Neural cell (in vitro differentiated cells): ENCODE data around the gene NR2E1. TPM values are rescaled to one million over a fixed set of nuclear protein-coding genes. Genes with fewer than 3 reads are reported as not detected.

Source experiments
- H2AFZ ChIP-seq: fragments of 200-600, 300-800 bp; sonication (generic), shearing (Covaris generic); 2 replicates; pipeline ENCODE4 v1.6.0; 2014; ENCODE audit warnings: low read depth, mild to moderate bottlenecking, antibody characterized with exemption, low read length, moderate library complexity
- H3F3A ChIP-seq: fragments of 200-600 bp; shearing (Covaris generic); 2 replicates; pipeline ENCODE4 v1.6.1; 2016; ENCODE audit warnings: mild to moderate bottlenecking, moderate library complexity, mixed read lengths, antibody characterized with exemption, low read length; ENCODE audit not compliant: insufficient read depth, poor library complexity, severe bottlenecking
- H3K27ac ChIP-seq: fragments of 200-600, 300-800 bp; sonication (generic), shearing (Covaris generic); 2 replicates; pipeline ENCODE4 v1.5.1; 2014; ENCODE audit warnings: mild to moderate bottlenecking, low read length, moderate library complexity
- H3K27me3 ChIP-seq: fragments of 300-800, 200-600 bp; sonication (generic), shearing (Covaris generic); 2 replicates; pipeline ENCODE4 v1.6.0; 2014; ENCODE audit warnings: mild to moderate bottlenecking, low read depth, low read length, moderate library complexity; ENCODE audit not compliant: insufficient read depth
- H3K36me3 ChIP-seq: fragments of 300-800, 200-600 bp; sonication (generic), shearing (Covaris generic); 2 replicates; pipeline ENCODE4 v1.5.1; 2014; ENCODE audit warnings: mild to moderate bottlenecking, antibody characterized with exemption, low read length, moderate library complexity; ENCODE audit not compliant: insufficient read depth
- H3K4me2 ChIP-seq: fragments of 300-800, 200-600 bp; sonication (generic), shearing (Covaris generic); 2 replicates; pipeline ENCODE4 v1.6.0; 2014; ENCODE audit warnings: mild to moderate bottlenecking, low read length
- H3K4me3 ChIP-seq: fragments of 300-800, 200-600 bp; sonication (generic), shearing (Covaris generic); 2 replicates; pipeline ENCODE4 v1.5.1; 2014; ENCODE audit warnings: mild to moderate bottlenecking, low read length, moderate library complexity
- H3K79me2 ChIP-seq: fragments of 200-600 bp; shearing (Covaris generic); replicated peaks from 2 replicates; pipeline ENCODE4 v1.6.0; 2014; ENCODE audit warnings: mild to moderate bottlenecking, low read length, moderate library complexity; ENCODE audit not compliant: insufficient read depth
- H3K9ac ChIP-seq: fragments of 300-800, 200-600 bp; sonication (generic), shearing (Covaris generic); 2 replicates; pipeline ENCODE4 v1.6.1; 2016; ENCODE audit warnings: mild to moderate bottlenecking, low read length, mixed read lengths
- H3K9me2 ChIP-seq: fragments of 200-600 bp; shearing (Covaris generic); 2 replicates; pipeline ENCODE4 v1.6.1; 2016; ENCODE audit warnings: mild to moderate bottlenecking, low read length, mixed read lengths; ENCODE audit not compliant: insufficient read depth
- H3K9me3 ChIP-seq: fragments of 200-600, 300-800 bp; sonication (generic), shearing (Covaris generic); 2 replicates; pipeline ENCODE4 v1.6.1; 2016; ENCODE audit warnings: mild to moderate bottlenecking, mixed run types, low read length, moderate library complexity, mixed read lengths
- H4K20me1 ChIP-seq: fragments of 200-600 bp; shearing (Covaris generic); 2 replicates; pipeline ENCODE4 v1.6.1; 2016; ENCODE audit warnings: mild to moderate bottlenecking, mixed run types; ENCODE audit not compliant: insufficient read depth
- CTCF ChIP-seq: fragments of 450-650 bp; IDR thresholded peaks from 2 replicates; pipeline ENCODE4 v1.5.1; 2014; ENCODE audit warnings: antibody characterized with exemption, mild to moderate bottlenecking, moderate library complexity; ENCODE audit not compliant: poor library complexity, severe bottlenecking
- EP300 ChIP-seq: fragments of 450-650 bp; conservative IDR thresholded peaks from 2 replicates; pipeline ENCODE4 v1.6.1; 2014; ENCODE audit warnings: antibody characterized with exemption, mild to moderate bottlenecking, moderate library complexity; ENCODE audit not compliant: poor library complexity, severe bottlenecking
- EZH2 ChIP-seq: fragments of 200-600, 300-800 bp; shearing (Covaris generic), sonication (generic); IDR thresholded peaks from 2 replicates; pipeline ENCODE4 v1.6.1; 2014; ENCODE audit warnings: antibody characterized with exemption, low read length, borderline replicate concordance, mild to moderate bottlenecking; ENCODE audit not compliant: insufficient read depth, poor library complexity, severe bottlenecking
- MXI1 ChIP-seq: fragments of 450-650 bp; conservative IDR thresholded peaks from 2 replicates; pipeline ENCODE4 v1.6.1; 2014; ENCODE audit warnings: antibody characterized with exemption, mild to moderate bottlenecking; ENCODE audit not compliant: poor library complexity, severe bottlenecking
- POLR2AphosphoS5 ChIP-seq: IDR thresholded peaks from 2 replicates; pipeline ENCODE4 v1.6.1; 2012
- RAD21 ChIP-seq: fragments of 450-650 bp; conservative IDR thresholded peaks from 2 replicates; pipeline ENCODE4 v1.6.1; 2014; ENCODE audit warnings: antibody characterized with exemption, mild to moderate bottlenecking, moderate library complexity
- REST ChIP-seq: IDR thresholded peaks from 2 replicates; pipeline ENCODE4 v1.6.1; 2012; ENCODE audit warnings: borderline replicate concordance
- SMC3 ChIP-seq: fragments of 450-650 bp; conservative IDR thresholded peaks from 2 replicates; pipeline ENCODE4 v1.6.1; 2014; ENCODE audit warnings: antibody characterized with exemption, mild to moderate bottlenecking, moderate library complexity; ENCODE audit not compliant: poor library complexity
- TAF1 ChIP-seq: IDR thresholded peaks from 2 replicates; pipeline ENCODE4 v1.6.1; 2012; ENCODE audit warnings: low read depth
- polyA minus RNA-seq: library from RNA; depleted of rRNA, polyadenylated mRNA; stranded (reverse); fragments of >200 nt; gene quantifications from 2 replicates; pipeline ENCODE4 v1.2.3, GENCODE V29; 2014
- polyA plus RNA-seq: library from polyadenylated mRNA; depleted of rRNA; stranded (reverse); fragments of >200 nt; gene quantifications from 2 replicates; pipeline ENCODE4 v1.2.3, GENCODE V29; 2014

NR2E1 gene
- 0.50 and 1.3 TPM in 2 replicates for polyA plus RNA-seq
- 1.3 and 1.7 TPM in 2 replicates for polyA minus RNA-seq

GRCh38 chr6:108165714-108166663 lies at the start of gene NR2E1:
Gene NR2E1, plus strand, starts transcription at chr6:108166022. Its CDS starts 744 bp downstream, at chr6:108166766.
- Histone ChIP-seq H3F3A (no peaks in the 10 kb centered on the region), H3K4me3 (peak within 1 kb of the TSS; percentile 61), H3K36me3 (no peaks in the 10 kb centered on the region), H3K27ac (no peak within 1 kb of the TSS), H3K9me3 (no peaks in the 10 kb centered on the region), H3K9ac (peak within 1 kb of the TSS; percentile 33), H3K4me2 (peak within 1 kb of the TSS; percentile 41), H3K27me3 (peaks cover 100% of the 10 kb centered on the region), H2AFZ (no peak within 1 kb of the TSS), H3K79me2 (peaks cover 43% of the 10 kb centered on the region), H3K9me2 (no peaks in the 10 kb centered on the region), H4K20me1 (no peaks in the 10 kb centered on the region)
- TF ChIP-seq TAF1, result no peak
- peak; percentile 19 for TF ChIP-seq POLR2AphosphoS5
- peak; percentile 33 for TF ChIP-seq CTCF
- no peak for TF ChIP-seq SMC3
- no peak for TF ChIP-seq MXI1
- TF ChIP-seq EZH2, result no peak
- TF ChIP-seq RAD21, result no peak
- no peak for TF ChIP-seq REST
- no peak for TF ChIP-seq EP300

- Histone ChIP-seq H3K4me3 (no peak overlapping the region), H3K27me3 (peaks cover 82% of the 10 kb centered on the region), H3K4me2 (no peak overlapping the region), H4K20me1 (no peaks in the 10 kb centered on the region), H3K79me2 (no peaks in the 10 kb centered on the region), H3K27ac (no peak overlapping the region), H3K9me3 (no peaks in the 10 kb centered on the region), H3K36me3 (no peaks in the 10 kb centered on the region), H3K9ac (no peak overlapping the region), H2AFZ (no peak overlapping the region), H3F3A (peaks cover 4% of the 10 kb centered on the region), H3K9me2 (no peaks in the 10 kb centered on the region)
- no peak for TF ChIP-seq CTCF
These were observed 49.0 kb upstream of the NR2E1 start for GRCh38 chr6:108116546-108117426.
